Cardiac muscle cell (in vitro differentiated cells and primary cell): ENCODE data around the gene MSRB1. TPM values are rescaled to one million over a fixed set of nuclear protein-coding genes. Genes with fewer than 3 reads are reported as not detected.
"Not testable (repeated sequence)": the region's sequence is repeated elsewhere in the genome, so short reads cannot be mapped to it uniquely, and the experiment has no call there.

Experiments used
- DNase-seq, 2 donors: peaks; one replicate each; pipeline versions ENCODE4 v3.0.0 to v3.0.0-alpha.2; 2010 to 2017; ENCODE audit warnings: low read depth in 1 of 2, low spot score in 1 of 2
- H3K27ac ChIP-seq: fragments of 200-600 bp; sonication (generic); 2 replicates; pipeline ENCODE4 v1.5.1; 2016
- H3K27me3 ChIP-seq: fragments of 200-600 bp; sonication (generic); 2 replicates; pipeline ENCODE4 v1.6.0; 2016; ENCODE audit warnings: control low read depth
- H3K36me3 ChIP-seq: fragments of 200-600 bp; sonication (generic); 2 replicates; pipeline ENCODE4 v1.5.1; 2016; ENCODE audit warnings: control low read depth
- H3K4me1 ChIP-seq: fragments of 200-600 bp; sonication (generic); 2 replicates; pipeline ENCODE4 v1.8.1; 2017; ENCODE audit warnings: low read depth, mild to moderate bottlenecking, mixed run types
- H3K4me3 ChIP-seq: fragments of 200-600 bp; sonication (generic); 2 replicates; pipeline ENCODE4 v1.5.1; 2016; ENCODE audit warnings: mild to moderate bottlenecking
- H3K9me3 ChIP-seq: fragments of 200-600 bp; sonication (generic); 2 replicates; pipeline ENCODE4 v1.5.1; 2017; ENCODE audit warnings: low read depth, mild to moderate bottlenecking, control low read depth
- CTCF ChIP-seq: IDR thresholded peaks from 2 replicates; pipeline ENCODE4 v1.5.1; 2012; ENCODE audit warnings: low read depth, mild to moderate bottlenecking, low read length
- polyA plus RNA-seq: library from polyadenylated mRNA; unstranded; fragments of >200 nt; fragmentation: Nextera tagmentation; extraction: Ambion mirVana; gene quantifications from 2 replicates; pipeline ENCODE4 v1.2.1, GENCODE V29; 2016
- total RNA-seq: library from RNA; depleted of rRNA; stranded (reverse); fragments of >200 nt; gene quantifications from 2 replicates; pipeline ENCODE4 v1.2.3, GENCODE V29; 2016

Gene MSRB1
- total and polyA plus RNA-seq, 2 experiments from 2014 or later = 13.6 to 35.1 TPM

- H3K9me3 ChIP-seq = no peaks in the 10 kb centered on the region
- no peak for TF ChIP-seq CTCF
- H3K27ac ChIP-seq = no peak overlapping the region
- H3K4me3 ChIP-seq = no peak overlapping the region
- no peak for DNase-seq
- H3K4me1 ChIP-seq = no peaks in the 10 kb centered on the region
- peaks cover 9% of the 10 kb centered on the region for H3K27me3 ChIP-seq
- H3K36me3 ChIP-seq = no peaks in the 10 kb centered on the region
These were observed 43.2 kb downstream of the MSRB1 start for GRCh38 chr16:1899641-1900451.

- not testable (repeated sequence) for H3K4me3 ChIP-seq, DNase-seq, H3K9me3 ChIP-seq, H3K27ac ChIP-seq, H3K36me3 ChIP-seq, H3K4me1 ChIP-seq
- peaks cover 16% of the 10 kb centered on the region for H3K27me3 ChIP-seq
These were observed 45.3 kb downstream of the MSRB1 start for GRCh38 chr16:1897692-1898091.

GRCh38 chr16:1895949-1896675, 46.9 kb downstream of the MSRB1 start:
- DNase-seq = no peak
- H3K27me3 ChIP-seq = peaks cover 16% of the 10 kb centered on the region

GRCh38 chr16:1895068-1895467, 47.9 kb downstream of the MSRB1 start:
- Histone ChIP-seq H3K27me3 (peaks cover 13% of the 10 kb centered on the region), H3K27ac (no peak overlapping the region), H3K36me3 (no peaks in the 10 kb centered on the region), H3K4me3 (no peak overlapping the region), H3K4me1 (no peaks in the 10 kb centered on the region), H3K9me3 (no peaks in the 10 kb centered on the region)
- no peak for DNase-seq
- no peak for TF ChIP-seq CTCF

More at GRCh38 chr16:1895949-1896675, 46.9 kb downstream of the MSRB1 start:
- H3K9me3 ChIP-seq = no peaks in the 10 kb centered on the region
- no peaks in the 10 kb centered on the region for H3K36me3 ChIP-seq
- no peaks in the 10 kb centered on the region for H3K4me1 ChIP-seq
- TF ChIP-seq CTCF = no peak
- no peak overlapping the region for H3K27ac ChIP-seq
- no peak overlapping the region for H3K4me3 ChIP-seq

GRCh38 chr16:1890708-1891050, 52.3 kb downstream of the MSRB1 start:
- H3K27me3 ChIP-seq = peaks cover 13% of the 10 kb centered on the region
- TF ChIP-seq CTCF = no peak
- no peaks in the 10 kb centered on the region for H3K36me3 ChIP-seq

More at GRCh38 chr16:1890708-1891050, 52.3 kb downstream of the MSRB1 start:
- H3K4me1 ChIP-seq = no peaks in the 10 kb centered on the region
- H3K27ac ChIP-seq = no peak overlapping the region
- DNase-seq = no peak
- no peaks in the 10 kb centered on the region for H3K9me3 ChIP-seq
- no peak overlapping the region for H3K4me3 ChIP-seq
